Astrocyte of the spinal cord (primary cell): ENCODE data around the gene CHRM1.

Source experiments
- DNase-seq: peaks from one replicate; pipeline ENCODE4 v3.0.0; 2011; ENCODE audit warnings: low read depth, low spot score
- H3K4me3 ChIP-seq: 2 replicates; pipeline ENCODE4 v1.5.1; 2011; ENCODE audit warnings: low read depth, mild to moderate bottlenecking, low read length, moderate library complexity
- in situ Hi-C: cut with HindIII; loops from 2 replicates; pipeline ENCODE4 v1.10.0; 2017; ENCODE audit warnings: low sequenced_read_pairs
- TF ChIP-seq, protein P1 (sequence below): IDR thresholded peaks from 2 replicates; pipeline ENCODE4 v1.5.1; 2012; ENCODE audit warnings: low read depth, mild to moderate bottlenecking, low read length, inconsistent platforms

Gene CHRM1

DNA sequence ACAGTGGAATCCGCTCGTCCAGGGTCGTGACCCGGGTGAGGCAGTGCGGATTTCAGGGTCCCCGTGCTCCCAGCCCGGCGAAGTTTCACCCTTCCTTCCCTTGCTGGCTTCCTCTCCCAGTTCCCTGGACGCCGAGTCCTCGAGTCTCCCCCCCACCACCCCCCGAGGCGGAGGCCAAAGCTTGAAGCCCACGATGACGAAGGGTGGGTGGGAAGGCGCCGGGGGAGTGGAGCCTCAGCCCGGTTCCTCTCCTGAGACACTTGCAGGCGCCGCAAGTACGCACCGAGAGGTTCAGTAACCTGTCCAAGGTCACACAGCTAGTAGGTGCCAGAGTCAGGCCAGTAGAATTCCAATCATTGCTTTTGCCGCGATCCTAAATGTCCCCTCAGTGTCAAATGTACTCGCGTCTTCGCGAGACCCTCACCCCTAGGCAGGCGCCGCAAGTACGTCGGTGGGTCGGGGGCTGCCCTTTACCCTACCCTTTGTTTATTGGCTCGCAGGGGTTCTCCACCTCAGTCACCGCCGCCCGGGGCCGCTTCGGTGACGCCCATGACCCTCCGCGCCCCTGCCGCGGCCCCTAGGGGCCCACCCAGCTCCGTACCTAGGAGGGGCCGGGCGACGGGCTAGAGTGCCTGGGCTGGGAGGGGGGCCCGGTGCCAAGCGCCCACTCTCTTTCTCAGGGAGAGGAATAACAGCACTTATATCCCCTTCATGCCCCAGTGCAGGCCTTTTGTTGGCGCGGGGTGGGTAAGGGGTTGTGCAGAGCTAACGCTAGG lies 5.7 kb upstream of the CHRM1 start:
- no peak for DNase-seq
- TF ChIP-seq, protein P1, sequence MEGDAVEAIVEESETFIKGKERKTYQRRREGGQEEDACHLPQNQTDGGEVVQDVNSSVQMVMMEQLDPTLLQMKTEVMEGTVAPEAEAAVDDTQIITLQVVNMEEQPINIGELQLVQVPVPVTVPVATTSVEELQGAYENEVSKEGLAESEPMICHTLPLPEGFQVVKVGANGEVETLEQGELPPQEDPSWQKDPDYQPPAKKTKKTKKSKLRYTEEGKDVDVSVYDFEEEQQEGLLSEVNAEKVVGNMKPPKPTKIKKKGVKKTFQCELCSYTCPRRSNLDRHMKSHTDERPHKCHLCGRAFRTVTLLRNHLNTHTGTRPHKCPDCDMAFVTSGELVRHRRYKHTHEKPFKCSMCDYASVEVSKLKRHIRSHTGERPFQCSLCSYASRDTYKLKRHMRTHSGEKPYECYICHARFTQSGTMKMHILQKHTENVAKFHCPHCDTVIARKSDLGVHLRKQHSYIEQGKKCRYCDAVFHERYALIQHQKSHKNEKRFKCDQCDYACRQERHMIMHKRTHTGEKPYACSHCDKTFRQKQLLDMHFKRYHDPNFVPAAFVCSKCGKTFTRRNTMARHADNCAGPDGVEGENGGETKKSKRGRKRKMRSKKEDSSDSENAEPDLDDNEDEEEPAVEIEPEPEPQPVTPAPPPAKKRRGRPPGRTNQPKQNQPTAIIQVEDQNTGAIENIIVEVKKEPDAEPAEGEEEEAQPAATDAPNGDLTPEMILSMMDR: no peak
- no peak overlapping the region for H3K4me3 ChIP-seq
- in situ Hi-C loops: no loop called here

DNA sequence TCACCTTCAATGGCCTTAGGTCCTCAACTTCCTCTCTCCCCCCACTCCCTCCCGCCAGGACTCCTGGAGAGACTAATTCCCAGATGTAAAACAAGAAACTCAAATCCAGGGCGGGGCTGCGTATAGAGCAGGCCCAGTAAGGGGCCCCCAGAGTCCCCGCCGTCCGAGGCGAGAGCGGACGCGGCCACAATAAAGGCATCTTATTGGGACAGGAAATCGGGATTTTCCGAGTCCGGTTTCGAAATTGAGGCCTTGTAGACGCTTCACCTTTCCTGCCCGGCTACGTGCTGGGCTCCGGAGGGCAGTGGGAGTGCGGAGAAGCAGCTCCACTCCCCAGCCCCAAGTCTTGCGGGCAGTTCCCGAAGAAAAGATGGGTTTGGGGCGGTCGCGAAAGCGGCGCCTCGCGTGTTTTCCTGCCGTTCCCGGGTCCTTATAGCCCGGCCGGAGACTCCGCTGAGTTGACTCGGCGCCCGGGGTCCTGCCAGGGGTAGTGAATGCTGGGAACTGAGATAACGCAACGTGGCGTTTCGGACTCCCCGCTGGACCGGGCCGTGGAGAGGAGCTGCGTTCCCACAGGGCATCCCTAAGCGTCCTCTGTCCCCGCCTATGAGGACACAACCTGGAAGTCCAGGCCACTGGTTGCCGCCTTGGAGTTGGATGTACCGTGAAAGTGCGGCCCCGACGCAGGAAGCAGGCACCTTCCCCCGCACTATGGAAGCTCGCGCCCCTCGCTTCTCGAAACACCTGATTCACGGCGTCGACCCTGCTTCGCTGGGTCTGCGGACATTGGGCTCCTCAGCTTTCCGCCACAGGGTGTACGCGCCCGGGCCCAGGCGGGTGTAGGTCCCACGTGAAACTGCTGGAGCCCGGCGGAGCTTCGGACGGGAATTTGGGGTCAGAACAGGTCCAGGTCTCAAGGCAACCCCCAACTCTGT lies 4.8 kb upstream of the CHRM1 start:
- H3K4me3 ChIP-seq: no peak overlapping the region
- TF ChIP-seq, protein P1: no peak
- no peak for DNase-seq
- in situ Hi-C loops: no loop called here

DNA sequence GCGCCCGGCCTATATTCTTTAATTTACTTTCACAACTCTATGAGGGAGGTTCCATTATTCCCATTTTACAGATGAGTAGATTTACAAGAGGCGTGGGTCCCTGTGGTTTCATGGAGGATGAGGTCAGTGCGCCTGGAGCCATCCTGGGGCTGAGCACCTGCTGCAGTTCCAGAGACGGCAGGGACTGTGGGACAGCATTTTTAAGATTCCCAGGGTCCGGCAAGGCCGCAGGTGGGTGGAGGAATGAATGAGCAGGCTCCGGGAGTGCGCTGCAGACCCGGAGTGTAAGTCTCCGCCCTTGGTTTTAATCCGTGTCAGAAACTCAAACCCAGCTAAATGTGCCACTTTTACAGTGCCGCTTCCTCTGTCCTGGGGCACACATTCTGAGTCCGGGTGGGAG lies 4.1 kb upstream of the CHRM1 start:
- in situ Hi-C loops: no loop called here
- TF ChIP-seq, protein P1: no peak
- no peak for DNase-seq
- no peak overlapping the region for H3K4me3 ChIP-seq

DNA sequence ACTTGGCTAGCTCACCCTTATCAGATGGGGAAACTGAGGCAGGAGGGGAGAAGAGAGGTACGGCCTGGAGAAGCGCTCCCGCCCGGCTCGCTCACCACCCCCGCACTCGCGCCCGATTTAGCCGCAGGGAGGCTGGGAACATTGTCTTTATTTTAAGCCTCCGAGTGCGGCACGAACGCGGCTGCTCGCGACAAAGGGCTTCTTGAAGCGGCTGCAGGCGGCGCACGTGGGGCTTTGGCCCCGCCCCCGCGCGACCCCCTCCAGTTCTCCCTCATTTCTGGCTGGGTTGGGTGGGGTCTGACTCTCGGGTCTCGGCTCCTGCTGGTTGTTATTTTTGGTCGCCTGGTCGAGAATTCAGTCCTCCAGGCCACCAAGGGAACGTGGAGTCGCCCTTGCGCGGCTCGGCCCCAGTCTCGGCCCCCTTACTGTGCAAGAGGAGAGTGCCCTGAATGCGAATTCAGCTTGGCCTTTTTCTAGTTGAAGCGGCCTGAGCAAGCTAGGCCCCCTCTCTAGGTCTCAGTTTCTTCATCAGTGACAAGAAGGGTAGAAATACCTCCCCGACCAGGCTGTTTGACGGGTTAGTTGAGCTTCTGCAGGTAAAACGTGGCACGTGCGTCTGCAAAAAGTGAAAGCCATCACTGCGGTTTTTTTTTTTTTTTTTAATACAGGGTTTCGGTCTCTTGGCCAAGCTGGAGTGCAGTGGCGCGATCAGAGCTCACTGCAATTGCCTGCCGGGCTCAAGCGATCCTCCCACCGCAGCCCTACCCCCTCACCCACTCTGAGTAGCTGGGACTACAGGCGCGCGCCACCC lies 2.6 kb upstream of the CHRM1 start:
- TF ChIP-seq, protein P1: no peak
- DNase-seq: no peak
- H3K4me3 ChIP-seq: no peak overlapping the region
- in situ Hi-C loops: loop anchor here (25.0 kb wide), 1 partner anchor 88 kb away; the partner anchor contains the start of gene SLC22A8

DNA sequence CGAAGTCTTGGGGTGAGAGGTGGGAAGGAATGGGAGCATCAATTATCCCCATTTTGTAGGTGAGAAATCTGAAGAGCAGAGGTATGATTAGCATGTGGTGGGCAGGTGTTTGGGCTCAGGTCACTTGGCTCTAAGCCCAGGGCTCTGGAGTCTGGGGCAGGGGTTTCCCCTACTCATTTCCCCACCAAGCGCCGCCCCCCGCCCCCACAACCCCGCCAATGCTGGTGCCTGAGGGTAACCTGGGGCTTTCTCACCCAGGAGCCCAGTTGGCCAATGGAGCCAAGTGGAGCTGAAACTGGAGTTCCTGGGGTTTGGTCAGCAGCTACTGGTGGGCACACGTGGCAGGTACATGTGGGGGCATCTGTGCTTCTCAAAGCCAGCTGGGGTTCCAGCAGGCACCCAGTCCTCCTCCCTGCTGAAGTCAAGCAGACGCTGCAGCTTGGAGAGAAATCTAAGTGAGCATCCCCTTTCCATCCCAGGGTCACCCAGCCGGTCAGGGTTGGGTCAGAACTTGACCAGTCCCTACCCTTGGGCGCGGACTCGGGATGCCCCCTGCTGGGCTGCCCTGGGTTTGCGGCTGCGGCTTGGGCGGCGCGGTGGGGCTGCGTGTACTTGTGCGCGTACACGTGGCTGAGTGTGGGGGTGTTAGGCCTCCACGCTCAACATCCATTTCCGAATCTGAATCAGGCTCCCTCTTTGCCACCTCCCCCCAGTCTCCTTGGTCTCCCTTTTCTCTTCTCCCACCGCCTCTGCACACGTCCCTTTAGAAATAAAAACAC lies 1.7 kb upstream of the CHRM1 start:
- TF ChIP-seq, protein P1: peak; percentile 38
- DNase-seq: no peak
- in situ Hi-C loops: loop anchor here (25.0 kb wide), 1 partner anchor 89 kb away; the partner anchor contains the start of gene SLC22A8
- no peak overlapping the region for H3K4me3 ChIP-seq
